HL-60 (cell line): Measurements from ENCODE around the gene FAM124A.
"Not testable (repeated sequence)": the region's sequence is repeated elsewhere in the genome, so short reads cannot be mapped to it uniquely, and the experiment has no call there.

Source experiments
- DNase-seq, 2 experiments: peaks; one replicate each; pipeline ENCODE4 v3.0.0-alpha.2; 2010 to 2020; ENCODE audit warnings: low read depth in 1 of 2, low spot score in 1 of 2
- H3K27ac ChIP-seq: fragments of 250-450 bp; sonication (Bioruptor Pico); replicated peaks from 2 replicates; pipeline ENCODE4 v1.5.1; 2020; ENCODE audit warnings: mild to moderate bottlenecking, moderate library complexity
- H3K27me3 ChIP-seq: fragments of 250-450 bp; sonication (Bioruptor Pico); 2 replicates; pipeline ENCODE4 v1.5.1; 2021; ENCODE audit warnings: mild to moderate bottlenecking, moderate library complexity; ENCODE audit not compliant: insufficient read depth, poor library complexity, severe bottlenecking
- H3K4me3 ChIP-seq: replicated peaks from 2 replicates; pipeline ENCODE4 v1.5.1; 2011; ENCODE audit warnings: mild to moderate bottlenecking, control low read depth, low read length; ENCODE audit not compliant: insufficient read depth
- GABPA ChIP-seq: IDR thresholded peaks from 2 replicates; pipeline ENCODE4 v1.6.1; 2012; ENCODE audit warnings: low read depth
- POLR2AphosphoS5 ChIP-seq: IDR thresholded peaks from 2 replicates; pipeline ENCODE4 v1.6.1; 2012; ENCODE audit warnings: low read depth
- SPI1 ChIP-seq: IDR thresholded peaks from 2 replicates; pipeline ENCODE4 v1.6.1; 2012; ENCODE audit warnings: low read depth, mild to moderate bottlenecking, borderline replicate concordance
- TF ChIP-seq, protein P1 (sequence below): IDR thresholded peaks from one replicate; pipeline ENCODE4 v1.5.1; 2011; ENCODE audit warnings: low read length, control low read depth, inconsistent platforms; ENCODE audit not compliant: insufficient read depth
- TF ChIP-seq, protein P2 (sequence below): IDR thresholded peaks from 2 replicates; pipeline ENCODE4 v1.6.1; 2012; ENCODE audit warnings: low read depth; ENCODE audit not compliant: insufficient replicate concordance

Gene FAM124A

DNA sequence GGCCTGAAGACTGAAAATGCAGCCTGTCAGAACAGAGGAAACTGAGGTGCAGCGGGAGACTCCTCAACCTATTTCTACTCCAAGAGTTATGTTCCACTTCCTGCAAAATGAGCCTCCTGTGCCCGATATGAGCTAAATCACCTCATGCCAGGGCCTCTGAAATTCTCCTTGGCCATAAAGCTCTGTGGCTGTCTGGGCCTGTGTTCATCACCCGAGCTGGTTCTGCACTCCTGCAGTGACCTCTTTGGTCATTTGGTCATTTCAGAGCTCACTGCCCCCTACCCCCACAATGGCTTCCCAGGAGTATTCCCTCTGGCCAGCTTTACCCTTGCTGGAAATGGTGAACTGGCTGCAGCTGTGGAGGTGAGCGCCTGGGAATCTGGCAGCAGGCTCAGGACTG is 65.6 kb downstream of the FAM124A start:
- Histone ChIP-seq H3K27ac (no peak overlapping the region), H3K4me3 (no peak overlapping the region), H3K27me3 (peaks cover 3% of the 10 kb centered on the region)
- DNase-seq, result no peak
- TF ChIP-seq POLR2AphosphoS5 (no peak), SPI1 (no peak), GABPA (no peak)
- TF ChIP-seq, protein P1, sequence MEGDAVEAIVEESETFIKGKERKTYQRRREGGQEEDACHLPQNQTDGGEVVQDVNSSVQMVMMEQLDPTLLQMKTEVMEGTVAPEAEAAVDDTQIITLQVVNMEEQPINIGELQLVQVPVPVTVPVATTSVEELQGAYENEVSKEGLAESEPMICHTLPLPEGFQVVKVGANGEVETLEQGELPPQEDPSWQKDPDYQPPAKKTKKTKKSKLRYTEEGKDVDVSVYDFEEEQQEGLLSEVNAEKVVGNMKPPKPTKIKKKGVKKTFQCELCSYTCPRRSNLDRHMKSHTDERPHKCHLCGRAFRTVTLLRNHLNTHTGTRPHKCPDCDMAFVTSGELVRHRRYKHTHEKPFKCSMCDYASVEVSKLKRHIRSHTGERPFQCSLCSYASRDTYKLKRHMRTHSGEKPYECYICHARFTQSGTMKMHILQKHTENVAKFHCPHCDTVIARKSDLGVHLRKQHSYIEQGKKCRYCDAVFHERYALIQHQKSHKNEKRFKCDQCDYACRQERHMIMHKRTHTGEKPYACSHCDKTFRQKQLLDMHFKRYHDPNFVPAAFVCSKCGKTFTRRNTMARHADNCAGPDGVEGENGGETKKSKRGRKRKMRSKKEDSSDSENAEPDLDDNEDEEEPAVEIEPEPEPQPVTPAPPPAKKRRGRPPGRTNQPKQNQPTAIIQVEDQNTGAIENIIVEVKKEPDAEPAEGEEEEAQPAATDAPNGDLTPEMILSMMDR, result no peak

DNA sequence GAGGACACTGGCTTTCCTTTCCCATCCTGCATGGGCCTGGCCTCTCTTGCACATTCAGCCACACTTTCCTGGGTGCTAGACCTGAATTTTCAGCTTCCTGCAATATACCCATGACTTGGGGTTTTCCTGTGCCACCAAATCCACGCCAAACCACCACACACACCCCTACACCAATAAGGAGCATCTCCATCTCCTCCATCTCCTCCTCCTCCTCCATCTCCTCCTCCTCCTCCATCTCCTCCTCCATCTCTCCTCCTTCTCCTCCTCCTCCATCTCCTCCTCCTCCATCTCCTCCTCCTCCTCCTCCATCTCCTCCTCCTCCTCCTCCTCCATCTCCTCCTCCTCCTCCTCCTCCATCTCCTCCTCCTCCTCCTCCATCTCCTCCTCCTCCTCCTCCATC is 66.1 kb downstream of the FAM124A start:
- H3K27me3 ChIP-seq, H3K4me3 ChIP-seq, DNase-seq, H3K27ac ChIP-seq: not testable (repeated sequence)

DNA sequence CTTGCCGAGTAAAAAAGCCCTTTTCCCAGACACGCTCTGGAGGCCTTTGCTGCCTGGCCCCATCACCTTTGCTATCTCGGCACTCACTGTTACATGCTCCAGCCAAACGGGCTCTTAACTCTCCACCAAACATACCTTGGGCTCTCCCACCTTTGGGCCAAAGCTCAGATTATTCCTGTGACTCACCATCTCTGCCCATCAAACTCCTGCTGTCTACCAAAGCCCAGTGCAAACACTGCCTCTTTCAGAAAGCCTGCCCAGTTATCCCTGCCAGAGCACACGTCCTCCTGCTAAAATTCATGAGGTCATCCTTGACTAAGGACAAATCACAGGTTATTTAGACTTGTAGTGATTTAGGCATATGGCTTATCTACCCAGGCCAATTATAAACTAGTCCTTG is 69.1 kb downstream of the FAM124A start:
- TF ChIP-seq POLR2AphosphoS5 (no peak), SPI1 (no peak), GABPA (no peak)
- TF ChIP-seq, protein P1, result no peak
- TF ChIP-seq, protein P2, sequence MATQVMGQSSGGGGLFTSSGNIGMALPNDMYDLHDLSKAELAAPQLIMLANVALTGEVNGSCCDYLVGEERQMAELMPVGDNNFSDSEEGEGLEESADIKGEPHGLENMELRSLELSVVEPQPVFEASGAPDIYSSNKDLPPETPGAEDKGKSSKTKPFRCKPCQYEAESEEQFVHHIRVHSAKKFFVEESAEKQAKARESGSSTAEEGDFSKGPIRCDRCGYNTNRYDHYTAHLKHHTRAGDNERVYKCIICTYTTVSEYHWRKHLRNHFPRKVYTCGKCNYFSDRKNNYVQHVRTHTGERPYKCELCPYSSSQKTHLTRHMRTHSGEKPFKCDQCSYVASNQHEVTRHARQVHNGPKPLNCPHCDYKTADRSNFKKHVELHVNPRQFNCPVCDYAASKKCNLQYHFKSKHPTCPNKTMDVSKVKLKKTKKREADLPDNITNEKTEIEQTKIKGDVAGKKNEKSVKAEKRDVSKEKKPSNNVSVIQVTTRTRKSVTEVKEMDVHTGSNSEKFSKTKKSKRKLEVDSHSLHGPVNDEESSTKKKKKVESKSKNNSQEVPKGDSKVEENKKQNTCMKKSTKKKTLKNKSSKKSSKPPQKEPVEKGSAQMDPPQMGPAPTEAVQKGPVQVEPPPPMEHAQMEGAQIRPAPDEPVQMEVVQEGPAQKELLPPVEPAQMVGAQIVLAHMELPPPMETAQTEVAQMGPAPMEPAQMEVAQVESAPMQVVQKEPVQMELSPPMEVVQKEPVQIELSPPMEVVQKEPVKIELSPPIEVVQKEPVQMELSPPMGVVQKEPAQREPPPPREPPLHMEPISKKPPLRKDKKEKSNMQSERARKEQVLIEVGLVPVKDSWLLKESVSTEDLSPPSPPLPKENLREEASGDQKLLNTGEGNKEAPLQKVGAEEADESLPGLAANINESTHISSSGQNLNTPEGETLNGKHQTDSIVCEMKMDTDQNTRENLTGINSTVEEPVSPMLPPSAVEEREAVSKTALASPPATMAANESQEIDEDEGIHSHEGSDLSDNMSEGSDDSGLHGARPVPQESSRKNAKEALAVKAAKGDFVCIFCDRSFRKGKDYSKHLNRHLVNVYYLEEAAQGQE, result no peak
- H3K27ac ChIP-seq, result no peak overlapping the region
- DNase-seq, result no peak

DNA sequence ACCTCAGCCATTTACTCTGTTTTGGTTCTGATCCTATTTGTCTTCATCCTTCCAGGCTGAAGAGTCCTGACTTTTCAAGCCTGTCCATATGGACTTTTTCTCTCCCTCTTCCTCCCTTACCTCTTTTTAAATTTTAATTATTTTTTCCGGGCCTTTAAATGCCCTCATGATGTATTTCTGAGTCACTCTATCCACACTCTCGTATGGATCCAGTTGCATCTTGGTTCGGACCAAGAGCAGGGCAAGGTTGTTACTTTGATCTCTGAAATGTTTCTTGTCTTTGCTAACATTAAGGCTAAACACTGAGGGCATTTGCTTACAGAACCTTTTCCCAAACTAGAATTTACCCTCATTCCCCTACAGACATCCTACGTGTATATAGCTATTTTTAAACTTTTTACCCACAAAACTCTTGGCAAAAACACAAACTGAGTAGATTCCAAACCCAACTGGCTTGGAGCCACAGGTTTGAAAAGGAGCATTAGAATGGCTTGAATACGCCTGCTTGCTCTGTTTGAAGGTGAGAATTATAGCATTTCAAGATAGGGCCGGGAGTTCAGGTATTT is 69.9 kb downstream of the FAM124A start:
- no peak for DNase-seq
- TF ChIP-seq POLR2AphosphoS5, result no peak
- no peak for TF ChIP-seq SPI1
- TF ChIP-seq GABPA, result no peak
- TF ChIP-seq, protein P2, result no peak
- TF ChIP-seq, protein P1, result no peak
- peaks cover 3% of the 10 kb centered on the region for H3K27me3 ChIP-seq
- H3K4me3 ChIP-seq, result no peak overlapping the region
- H3K27ac ChIP-seq, result no peak overlapping the region

More for the DNA sequence above, 69.1 kb downstream of the FAM124A start:
- H3K4me3 ChIP-seq, result no peak overlapping the region
- H3K27me3 ChIP-seq, result peaks cover 3% of the 10 kb centered on the region
